GM18861 (cell line): Measurements from ENCODE around the gene INSRR.

Experiments used
- ATAC-seq: cut with Tn5 transposase; IDR thresholded peaks from one replicate; pipeline ENCODE4 v1.9.1; 2021; ENCODE audit not compliant: unreplicated experiment

The INSRR gene

DNA sequence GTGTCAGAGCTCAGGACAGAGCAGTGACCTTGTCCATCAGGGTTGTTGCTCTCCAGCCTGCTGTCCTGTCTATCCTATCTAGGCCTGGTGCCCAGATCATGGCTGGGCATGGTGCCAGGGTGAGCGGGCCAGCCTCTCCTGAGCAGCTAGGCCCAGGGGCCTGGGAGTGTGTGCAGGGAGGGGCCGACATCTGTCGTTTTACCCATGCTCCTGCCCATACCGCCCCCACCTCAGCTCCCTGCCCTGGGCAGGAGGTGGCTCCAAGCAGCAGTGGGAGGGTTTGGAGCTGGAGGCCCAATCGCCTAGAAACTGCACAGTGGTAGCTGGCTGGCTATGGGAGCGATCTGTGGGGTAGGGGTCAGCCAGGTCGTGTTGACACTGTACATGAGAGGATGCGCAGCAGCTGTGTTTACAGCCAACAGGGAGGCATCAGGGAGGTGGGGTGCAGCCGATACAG, 6.5 kb downstream of the INSRR start:
- ATAC-seq = no peak

DNA sequence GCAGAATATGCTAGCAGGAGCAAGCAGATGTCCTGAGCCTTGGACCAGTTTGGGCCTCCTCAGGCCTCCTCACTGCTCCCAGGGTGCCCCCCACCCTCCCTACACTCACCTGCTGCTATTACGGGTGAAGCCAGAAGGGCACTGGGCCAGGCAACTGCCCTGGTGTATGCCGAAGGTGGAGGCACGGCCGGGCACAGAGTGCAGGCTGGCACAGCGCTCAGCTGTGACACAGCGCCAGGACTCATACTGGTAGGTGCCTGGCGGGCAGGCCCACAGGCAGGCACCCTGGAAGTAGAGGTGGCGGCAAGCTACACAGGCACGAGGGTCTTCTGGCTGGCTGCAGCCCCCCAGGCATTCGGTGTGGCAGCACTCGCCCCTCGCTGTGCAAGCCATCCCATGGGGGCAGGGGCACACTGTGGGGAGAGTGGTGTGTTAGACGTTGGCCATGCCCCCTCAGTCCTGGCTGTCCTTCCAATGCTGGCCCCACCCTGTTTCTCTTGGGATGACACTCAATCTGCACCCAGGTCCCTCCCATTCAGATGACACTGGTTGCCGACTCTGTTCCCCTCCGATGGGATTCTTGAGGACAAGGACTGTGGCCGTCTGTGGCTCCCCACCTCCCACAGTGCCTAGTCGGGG, 7.0 kb downstream of the INSRR start:
- ATAC-seq = no peak

GRCh38 chr1:156849151-156849496, 9.8 kb downstream of the INSRR start:
- ATAC-seq = no peak

DNA sequence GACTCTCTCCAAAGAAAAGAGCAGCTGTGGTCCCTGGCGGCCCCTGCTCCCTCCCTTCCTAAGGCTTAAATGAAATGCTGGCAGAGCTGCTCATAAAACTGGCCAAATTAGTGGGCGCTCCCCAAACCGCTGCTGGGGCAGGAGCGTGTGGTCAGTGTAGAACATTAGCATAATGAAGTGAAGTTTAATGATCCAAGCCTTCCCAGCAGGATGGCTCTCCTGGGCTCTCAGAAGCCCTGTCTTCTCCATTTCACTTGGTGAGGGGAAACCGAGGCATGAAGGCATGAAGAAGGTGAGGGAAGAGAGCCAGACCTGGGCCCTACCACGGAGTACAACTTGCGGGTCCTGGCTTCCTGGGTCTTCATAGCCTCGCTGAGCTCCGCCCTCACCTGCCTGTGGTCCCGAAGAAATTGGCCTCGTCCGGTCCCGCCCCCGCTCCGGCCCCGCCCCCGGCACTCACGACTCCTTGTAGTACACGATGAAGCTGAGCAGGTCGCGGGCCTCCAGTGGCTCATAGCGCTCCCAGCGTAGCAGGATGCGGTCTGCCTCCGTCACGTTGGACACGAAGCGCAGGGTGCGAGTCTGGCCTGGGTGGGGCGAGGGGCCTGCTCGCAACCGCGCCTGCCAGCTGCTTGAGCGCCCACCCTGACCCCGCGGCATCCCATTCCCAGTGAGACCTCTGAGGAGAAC, 10.3 kb downstream of the INSRR start:
- no peak for ATAC-seq

- no peak for ATAC-seq
Measured at GRCh38 chr1:156847591-156848460, 11.1 kb downstream of the INSRR start.

DNA sequence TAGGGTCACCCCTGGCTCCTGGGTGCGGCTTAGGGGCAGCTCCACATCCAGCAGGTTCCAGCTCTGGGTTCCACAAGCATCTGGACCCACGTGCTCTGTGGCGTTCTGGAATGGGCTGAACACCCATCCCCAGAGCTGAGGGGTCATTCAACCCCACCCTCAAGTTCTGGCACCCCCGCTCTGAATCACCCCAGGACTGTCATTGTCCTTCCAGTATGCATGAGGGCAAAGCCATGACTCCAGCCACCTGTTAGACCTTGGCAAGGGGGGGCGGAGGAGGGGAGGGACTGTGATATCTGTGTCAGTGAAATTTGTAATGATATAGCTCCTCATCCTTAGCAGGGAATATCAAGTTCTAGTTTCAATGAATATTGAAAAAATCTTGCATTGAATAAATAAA, 12.3 kb downstream of the INSRR start:
- no peak for ATAC-seq

GRCh38 chr1:156845953-156846545, 12.9 kb downstream of the INSRR start:
- no peak for ATAC-seq

- no peak for ATAC-seq
Measured at GRCh38 chr1:156845055-156845952, 13.6 kb downstream of the INSRR start.

GRCh38 chr1:156844638-156845037, 14.3 kb downstream of the INSRR start:
- ATAC-seq = no peak

DNA sequence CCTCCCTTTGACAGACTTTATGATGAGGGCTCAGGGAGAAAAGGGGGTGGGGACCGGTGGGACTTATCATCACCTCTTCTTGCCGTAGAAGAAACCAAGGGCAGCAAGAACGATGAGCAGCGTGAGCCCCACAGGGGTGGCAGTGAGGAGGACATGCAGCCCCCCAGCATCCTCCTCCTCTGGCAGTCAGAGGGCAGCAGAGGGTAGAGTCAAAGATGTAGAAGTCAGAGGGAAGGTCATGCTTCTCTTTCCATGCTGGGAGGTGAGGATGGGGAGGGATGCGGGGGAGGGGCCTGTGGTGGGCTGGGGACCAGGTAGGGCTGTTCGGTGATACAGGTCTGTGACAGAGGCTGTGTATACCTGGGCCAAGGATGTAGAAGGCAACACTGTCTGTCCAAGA, 14.8 kb downstream of the INSRR start:
- no peak for ATAC-seq

DNA sequence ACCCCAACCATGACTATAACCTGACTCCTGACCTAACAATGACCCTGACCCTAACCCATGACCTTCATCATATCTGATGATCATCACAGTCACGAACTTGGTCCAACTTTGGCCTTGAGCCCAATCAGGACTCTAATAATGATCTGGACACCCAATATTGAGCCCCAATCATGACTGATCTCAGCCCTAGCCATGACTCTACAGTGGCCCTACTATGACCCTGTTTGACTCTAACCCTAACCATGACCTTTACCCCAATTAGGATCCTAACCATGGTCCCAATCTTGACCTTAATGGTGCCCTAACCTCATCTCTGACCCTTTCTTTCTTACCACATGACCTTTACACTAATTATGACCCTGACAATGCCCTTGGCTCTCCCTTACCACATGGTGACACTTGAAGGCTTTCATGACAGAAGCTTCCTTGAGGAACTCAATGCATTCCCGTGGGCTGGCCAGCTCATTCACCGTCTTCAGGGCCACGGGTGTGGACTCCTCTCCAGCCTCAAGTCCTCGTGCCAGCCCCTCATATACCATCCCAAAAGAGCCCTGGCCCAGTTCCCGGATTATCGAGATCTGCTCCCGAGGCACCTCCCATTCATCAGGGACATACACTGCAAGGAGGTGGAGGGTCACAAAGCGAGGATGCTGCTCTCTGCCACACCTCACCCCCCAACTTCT, 16.2 kb downstream of the INSRR start:
- no peak for ATAC-seq

DNA sequence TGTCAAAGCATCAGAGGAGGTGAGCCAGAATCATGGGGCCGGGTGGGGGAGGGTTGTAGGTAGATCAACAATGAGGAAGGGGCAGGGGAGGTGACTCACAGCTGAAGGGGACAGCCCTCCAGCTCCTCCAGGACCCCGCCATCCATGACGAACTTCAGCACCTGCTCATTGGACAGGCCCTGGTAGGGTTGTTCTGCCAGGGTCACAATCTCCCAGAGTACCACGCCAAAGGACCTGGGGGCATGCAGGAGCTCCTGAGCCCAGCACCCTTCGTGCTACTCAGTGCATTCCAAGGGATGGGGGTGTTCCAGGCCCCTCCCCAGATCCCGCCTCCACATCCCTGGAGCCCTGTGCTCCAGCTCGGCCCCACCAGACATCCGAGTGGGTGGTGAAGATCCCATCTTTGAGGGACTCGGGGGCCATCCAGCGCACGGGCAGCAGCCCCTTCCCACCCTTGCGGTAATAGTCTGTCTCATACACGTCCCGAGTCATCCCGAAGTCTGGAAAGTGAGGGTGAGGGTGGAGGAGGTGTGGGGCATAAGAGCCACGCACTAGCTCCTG, 17.5 kb downstream of the INSRR start:
- no peak for ATAC-seq

DNA sequence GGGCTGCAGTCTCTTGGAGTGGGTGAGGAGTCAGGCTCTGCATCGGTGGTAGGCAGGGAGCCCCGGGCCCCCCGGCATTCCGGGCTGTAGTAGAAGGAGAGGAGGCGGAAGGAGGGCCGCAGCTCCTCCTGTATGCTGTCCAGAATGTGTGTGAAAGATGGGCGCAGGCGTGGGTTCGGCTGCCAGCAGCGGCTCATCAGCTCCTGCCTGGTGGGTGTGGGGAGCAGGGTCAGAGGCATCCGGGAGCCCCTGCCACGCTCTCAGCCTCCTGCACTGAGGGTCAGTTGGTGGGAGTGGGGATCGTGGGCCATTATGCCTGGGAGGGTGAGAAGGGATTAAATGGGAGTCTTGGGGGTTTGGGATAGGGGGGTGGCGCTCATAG, 18.0 kb downstream of the INSRR start:
- ATAC-seq = no peak

DNA sequence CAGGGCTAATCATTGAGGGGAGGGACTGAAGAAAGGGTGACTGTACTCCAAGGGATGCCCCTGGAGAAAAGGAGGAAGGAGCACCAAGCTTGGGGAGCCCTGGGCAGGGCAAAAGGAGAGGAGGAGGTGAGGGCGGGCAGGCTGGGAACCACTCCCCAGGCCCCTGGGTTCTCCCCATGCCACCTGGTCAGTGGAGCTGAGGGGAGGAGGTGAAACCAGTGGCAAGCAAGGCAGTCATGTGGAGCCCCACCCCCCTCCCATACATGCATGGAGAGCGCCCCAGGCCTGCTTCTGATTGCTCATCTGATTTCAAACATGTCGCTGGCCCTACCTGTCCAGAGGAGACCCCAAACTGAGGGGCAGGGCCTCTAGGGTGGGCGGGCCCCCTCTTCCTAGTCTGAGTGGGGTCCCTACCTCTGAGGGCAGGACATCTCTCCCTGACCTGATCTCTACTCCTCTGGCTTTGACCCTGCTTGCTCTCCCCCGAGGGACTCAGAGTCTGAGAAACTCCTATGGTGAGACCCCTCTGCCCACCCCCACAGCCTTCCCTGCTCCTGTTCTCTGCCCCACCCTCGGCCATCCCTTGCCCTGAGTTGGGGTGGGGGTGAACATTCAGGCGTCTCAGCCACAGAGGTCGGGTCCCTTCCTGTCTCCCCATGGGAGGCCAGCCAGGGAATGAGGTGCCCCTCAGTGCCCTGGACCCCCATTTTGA, 18.6 kb downstream of the INSRR start:
- no peak for ATAC-seq

DNA sequence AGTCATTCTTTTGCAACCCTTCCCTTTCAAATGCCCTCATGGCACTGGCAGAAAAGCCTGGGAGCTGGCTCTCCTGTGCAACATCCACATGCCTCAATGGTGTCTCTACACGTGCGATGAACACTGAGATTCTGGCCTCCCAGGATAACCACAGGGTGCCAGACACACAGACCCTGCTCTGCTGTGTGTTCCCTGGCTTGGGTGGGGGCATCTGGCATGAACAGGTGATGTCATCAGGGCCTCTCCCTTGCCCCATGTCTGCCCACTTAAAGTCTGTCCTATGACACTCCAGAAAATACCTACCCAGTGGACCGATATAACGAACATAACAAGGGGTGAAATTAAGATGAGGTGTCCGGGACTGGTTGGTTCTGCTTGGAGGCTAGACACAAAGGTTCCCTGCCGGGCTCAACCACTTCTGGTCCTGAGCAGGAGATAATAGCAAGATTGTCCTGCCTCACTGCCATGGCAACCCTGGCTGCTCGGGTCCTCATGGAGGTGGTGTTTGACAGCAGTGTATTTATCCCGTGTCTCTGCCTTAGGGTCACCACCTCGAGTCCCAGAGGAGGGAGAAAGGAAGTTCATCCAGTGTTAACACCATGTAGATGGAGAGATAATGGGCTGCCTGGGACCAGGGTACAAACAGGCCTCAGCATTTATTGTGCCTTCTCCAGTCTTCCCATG, 19.3 kb downstream of the INSRR start:
- no peak for ATAC-seq

GRCh38 chr1:156838972-156839371, 19.9 kb downstream of the INSRR start:
- no peak for ATAC-seq

DNA sequence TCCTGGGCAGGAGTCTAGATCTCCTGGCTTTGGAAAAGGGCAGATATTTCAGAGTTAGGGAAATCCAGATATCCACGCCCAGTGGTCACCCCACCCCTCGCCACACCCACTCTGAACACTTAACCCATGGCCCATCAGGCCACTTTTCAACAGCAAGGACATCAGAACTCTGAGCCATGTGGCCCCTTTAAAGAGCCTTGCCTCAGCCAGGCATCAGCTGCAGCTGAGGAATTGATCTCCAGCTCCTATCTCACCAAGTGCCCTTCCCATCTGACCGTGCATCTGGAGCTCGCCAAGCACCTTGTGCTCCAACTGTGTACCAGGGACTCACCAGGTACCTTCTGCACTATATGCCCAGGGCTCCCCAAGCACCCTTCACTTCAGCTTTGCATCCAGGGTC, 22.0 kb downstream of the INSRR start:
- no peak for ATAC-seq

- no peak for ATAC-seq
Measured at GRCh38 chr1:156836041-156836654, 22.8 kb downstream of the INSRR start.
